AG10803 (cell line): ENCODE measurements around the gene IFT122.

ENCODE experiments used
- DNase-seq: peaks from one replicate; pipeline ENCODE4 v3.0.0; 2010; ENCODE audit warnings: low read depth
- H3K4me3 ChIP-seq: 2 replicates; pipeline ENCODE4 v1.5.1; 2011; ENCODE audit warnings: mild to moderate bottlenecking, low read length, control low read depth
- CTCF ChIP-seq: conservative IDR thresholded peaks from 2 replicates; pipeline ENCODE4 v1.5.1; 2011; ENCODE audit warnings: mild to moderate bottlenecking, low read length, control low read depth, inconsistent platforms

The IFT122 gene

GRCh38 chr3:129501630-129502029 is 61.6 kb downstream of the IFT122 start:
- no peak overlapping the region for H3K4me3 ChIP-seq
- no peak for TF ChIP-seq CTCF
- no peak for DNase-seq

- no peak for DNase-seq
- no peak overlapping the region for H3K4me3 ChIP-seq
- TF ChIP-seq CTCF, result no peak
These were observed 62.8 kb downstream of the IFT122 start for GRCh38 chr3:129502641-129503408.

- no peak for TF ChIP-seq CTCF
- H3K4me3 ChIP-seq, result no peak overlapping the region
- no peak for DNase-seq
These were observed 63.7 kb downstream of the IFT122 start for GRCh38 chr3:129503471-129504291.

GRCh38 chr3:129504471-129505100 is 64.6 kb downstream of the IFT122 start:
- no peak overlapping the region for H3K4me3 ChIP-seq
- no peak for TF ChIP-seq CTCF
- no peak for DNase-seq

GRCh38 chr3:129505341-129505740 is 65.3 kb downstream of the IFT122 start:
- DNase-seq, result no peak
- TF ChIP-seq CTCF, result no peak
- H3K4me3 ChIP-seq, result no peak overlapping the region

GRCh38 chr3:129506231-129506742 is 66.3 kb downstream of the IFT122 start:
- no peak overlapping the region for H3K4me3 ChIP-seq
- no peak for TF ChIP-seq CTCF
- no peak for DNase-seq
